UCSD-AML1 (cell line): ENCODE data around the gene CNOT6.

ENCODE experiments used
- DNase-seq: peaks from one replicate; lab custom pipeline; 2025; ENCODE audit not compliant: unreplicated experiment; lab: John Stamatoyannopoulos, UW

CNOT6 gene

GRCh38 chr5:180558232-180558631 is 64.1 kb downstream of the CNOT6 start:
- DNase-seq: no peak

GRCh38 chr5:180563994-180564393 is 69.8 kb downstream of the CNOT6 start:
- DNase-seq: no peak

- DNase-seq: no peak
Observed at GRCh38 chr5:180568914-180569313, 74.7 kb downstream of the CNOT6 start.

GRCh38 chr5:180575571-180575970 is 81.4 kb downstream of the CNOT6 start:
- no peak for DNase-seq

GRCh38 chr5:180580681-180581080 is 86.5 kb downstream of the CNOT6 start:
- no peak for DNase-seq

- no peak for DNase-seq
Observed at GRCh38 chr5:180583738-180584137, 89.6 kb downstream of the CNOT6 start.

- DNase-seq: no peak
Observed at GRCh38 chr5:180586204-180586603, 92.0 kb downstream of the CNOT6 start.

GRCh38 chr5:180586870-180587269 is 92.7 kb downstream of the CNOT6 start:
- DNase-seq: no peak

- DNase-seq: no peak
Observed at GRCh38 chr5:180589771-180590542, 95.8 kb downstream of the CNOT6 start.

GRCh38 chr5:180590543-180591310 is 96.5 kb downstream of the CNOT6 start:
- DNase-seq: no peak

- DNase-seq: no peak
Observed at GRCh38 chr5:180591311-180591887, 97.2 kb downstream of the CNOT6 start, which contains the start of gene SCGB3A1. Gene SCGB3A1, minus strand, starts transcription at chr5:180591499. Its CDS starts 37 bp downstream, at chr5:180591462.

- DNase-seq: no peak
Observed at GRCh38 chr5:180592176-180592575, 98.0 kb downstream of the CNOT6 start.

GRCh38 chr5:180593446-180594206 is 99.4 kb downstream of the CNOT6 start:
- no peak for DNase-seq

GRCh38 chr5:180594311-180595045 is 100.3 kb downstream of the CNOT6 start:
- no peak for DNase-seq

GRCh38 chr5:180595046-180595379 is 100.8 kb downstream of the CNOT6 start:
- DNase-seq: no peak

- no peak for DNase-seq
Observed at GRCh38 chr5:180595381-180596114, 101.4 kb downstream of the CNOT6 start.

GRCh38 chr5:180596115-180596667 is 102.0 kb downstream of the CNOT6 start:
- DNase-seq: no peak

- DNase-seq: no peak
Observed at GRCh38 chr5:180596668-180597231, 102.6 kb downstream of the CNOT6 start.

GRCh38 chr5:180598316-180598701 is 104.1 kb downstream of the CNOT6 start:
- no peak for DNase-seq
